ENCODE results near the gene KSR1.
"Not testable (repeated sequence)": the region's sequence is repeated elsewhere in the genome, so short reads cannot be mapped to it uniquely, and the experiment has no call there.

KSR1 gene

GRCh38 chr17:27454089-27454488, 2.2 kb upstream of the KSR1 start:
- no peak for DNase-seq (ENCODE audit: low spot score)

GRCh38 chr17:27455236-27455913, 873 bp upstream of the KSR1 start:
- no peak for DNase-seq (ENCODE audit: low spot score)

- DNase-seq (ENCODE audit: low spot score): no peak
Observed at GRCh38 chr17:27456681-27457359, 572 bp downstream of the KSR1 start.

GRCh38 chr17:27457360-27457715, 1.1 kb downstream of the KSR1 start:
- DNase-seq (ENCODE audit: low spot score): no peak

- peak; percentile 43 for DNase-seq (ENCODE audit: low spot score)
Observed at GRCh38 chr17:27457731-27458523, 1.7 kb downstream of the KSR1 start.

GRCh38 chr17:27458524-27458908, 2.3 kb downstream of the KSR1 start:
- DNase-seq (ENCODE audit: low spot score): no peak

GRCh38 chr17:27459433-27459832, 3.2 kb downstream of the KSR1 start:
- DNase-seq (ENCODE audit: low spot score): no peak

- no peak for DNase-seq (ENCODE audit: low spot score)
Observed at GRCh38 chr17:27460196-27460725, 4.0 kb downstream of the KSR1 start.

GRCh38 chr17:27461192-27461859, 5.1 kb downstream of the KSR1 start:
- DNase-seq (ENCODE audit: low spot score): no peak

- DNase-seq (ENCODE audit: low spot score): no peak
Observed at GRCh38 chr17:27462149-27462548, 5.9 kb downstream of the KSR1 start.

GRCh38 chr17:27462714-27463113, 6.5 kb downstream of the KSR1 start:
- DNase-seq (ENCODE audit: low spot score): no peak

- DNase-seq (ENCODE audit: low spot score): no peak
Observed at GRCh38 chr17:27463235-27463677, 7.0 kb downstream of the KSR1 start.

GRCh38 chr17:27464019-27464418, 7.8 kb downstream of the KSR1 start:
- DNase-seq (ENCODE audit: low spot score): not testable (repeated sequence)

- DNase-seq (ENCODE audit: low spot score): no peak
Observed at GRCh38 chr17:27464431-27464830, 8.2 kb downstream of the KSR1 start.

- DNase-seq (ENCODE audit: low spot score): not testable (repeated sequence)
Observed at GRCh38 chr17:27465875-27466274, 9.6 kb downstream of the KSR1 start.

GRCh38 chr17:27466376-27466742, 10.1 kb downstream of the KSR1 start:
- no peak for DNase-seq (ENCODE audit: low spot score)

GRCh38 chr17:27466743-27467375, 10.6 kb downstream of the KSR1 start:
- no peak for DNase-seq (ENCODE audit: low spot score)

- no peak for DNase-seq (ENCODE audit: low spot score)
Observed at GRCh38 chr17:27469256-27469655, 13.0 kb downstream of the KSR1 start.

- DNase-seq (ENCODE audit: low spot score): no peak
Observed at GRCh38 chr17:27471321-27472269, 15.3 kb downstream of the KSR1 start.

- no peak for DNase-seq (ENCODE audit: low spot score)
Observed at GRCh38 chr17:27473190-27473747, 17.0 kb downstream of the KSR1 start.
